HCT116 (cell line): ENCODE results near the gene TSPEAR. TPM values are rescaled to one million over a fixed set of nuclear protein-coding genes. Genes with fewer than 3 reads are reported as not detected.

Experiments
- ATAC-seq: fragments of 200-7000 bp; cut with Tn5 transposase; 2 replicates; pipeline ENCODE4 v1.9.1; 2020; ENCODE audit warnings: mild to moderate bottlenecking, moderate library complexity
- BruUV-seq: library from RNA; stranded (reverse); fragments of 400-500 nt; replicated peaks from 2 replicates; lab custom pipeline; 2021; lab: Mats Ljungman, UMichigan
- CTCF ChIA-PET: fragments of 300-600 bp; sonication (Branson Sonifier 250); formaldehyde crosslinking; loops from one replicate; lab custom pipeline; 2021; ENCODE audit warnings: antibody characterized with exemption; lab: Charles Lee
- POLR2A ChIA-PET: fragments of 300-600, 350-600 bp; sonication (Branson Sonifier 250); formaldehyde crosslinking; loops from one replicate; lab custom pipeline; 2021; ENCODE audit warnings: antibody characterized with exemption; lab: Charles Lee
- RAD21 ChIA-PET, 2 experiments: fragments of 300-600 bp; sonication (Branson Sonifier 250); formaldehyde crosslinking; loops; one replicate each; lab custom pipeline; 2023; ENCODE audit warnings: low total read pairs in 2 of 2; ENCODE audit not compliant: uncharacterized antibody in 2 of 2, unreplicated experiment in 2 of 2, low non-redundant PET in 1 of 2; lab: Charles Lee
- DNase-seq: peaks from one replicate; pipeline ENCODE4 v3.0.0-alpha.2; 2010; ENCODE audit warnings: low read depth, low spot score
- H2AFZ ChIP-seq: fragments of 200-600 bp; shearing (Covaris generic), sonication (generic); 2 replicates; pipeline ENCODE4 v1.6.1; 2017; ENCODE audit warnings: low read depth, mixed run types, mixed read lengths, antibody characterized with exemption, low read length; ENCODE audit not compliant: poor library complexity, severe bottlenecking
- H3K27ac ChIP-seq: 2 replicates; pipeline ENCODE4 v1.5.1; 2012; ENCODE audit warnings: low read depth, low read length
- H3K27me3 ChIP-seq: fragments of 200-600 bp; sonication (generic); 2 replicates; pipeline ENCODE4 v1.6.1; 2016; ENCODE audit warnings: mixed run types, low read length, mixed read lengths; ENCODE audit not compliant: insufficient read depth
- H3K36me3 ChIP-seq, 2 experiments: fragments of 200-500 bp in 1 of 2; fragments of 200-600 bp in 1 of 2; sonication (Bioruptor generic) in 1 of 2; sonication (generic) in 1 of 2; 2 replicates each; pipeline versions ENCODE4 v1.5.1 to v1.6.1; 2014 to 2016; ENCODE audit warnings: low read length in 2 of 2, inconsistent platforms in 1 of 2, mixed read lengths in 1 of 2, mixed run types in 1 of 2; ENCODE audit not compliant: insufficient read depth in 2 of 2, control insufficient read depth in 1 of 2
- H3K4me1 ChIP-seq, 2 experiments: fragments of 200-600 bp in 1 of 2; sonication (generic) in 1 of 2; 2 replicates each; pipeline versions ENCODE4 v1.5.1 to v1.6.1; 2012 to 2017; ENCODE audit warnings: low read length in 2 of 2, inconsistent platforms in 1 of 2, mild to moderate bottlenecking in 1 of 2, mixed read lengths in 1 of 2, mixed run types in 1 of 2, moderate library complexity in 1 of 2; ENCODE audit not compliant: insufficient read depth in 2 of 2, control insufficient read depth in 1 of 2
- H3K4me2 ChIP-seq: fragments of 200-600 bp; sonication (generic); 2 replicates; pipeline ENCODE4 v1.6.1; 2017; ENCODE audit warnings: mixed run types, low read length, mixed read lengths
- H3K4me3 ChIP-seq, 2 experiments: fragments of 200-600 bp in 1 of 2; sonication (generic) in 1 of 2; replicated peaks in 1 of 2; 2 replicates each; pipeline ENCODE4 v1.5.1; 2011 to 2016; ENCODE audit warnings: low read length in 2 of 2, control low read depth in 1 of 2, low read depth in 1 of 2, mild to moderate bottlenecking in 1 of 2, mixed read lengths in 1 of 2, mixed run types in 1 of 2
- H3K79me2 ChIP-seq: fragments of 200-600 bp; sonication (generic); 2 replicates; pipeline ENCODE4 v1.6.1; 2017; ENCODE audit warnings: mild to moderate bottlenecking, mixed run types, low read length, moderate library complexity, mixed read lengths; ENCODE audit not compliant: insufficient read depth
- H3K9ac ChIP-seq: fragments of 200-600 bp; sonication (generic); 2 replicates; pipeline ENCODE4 v1.6.1; 2016; ENCODE audit warnings: low read length, mixed read lengths
- H3K9me2 ChIP-seq: fragments of 200-600 bp; sonication (generic), shearing (Covaris generic); 2 replicates; pipeline ENCODE4 v1.6.1; 2017; ENCODE audit warnings: mixed run types, mild to moderate bottlenecking, moderate library complexity; ENCODE audit not compliant: insufficient read depth
- H3K9me3 ChIP-seq, 2 experiments: fragments of 200-500 bp in 1 of 2; fragments of 200-600 bp in 1 of 2; sonication (Bioruptor generic) in 1 of 2; sonication (generic) in 1 of 2; 2 replicates each; pipeline ENCODE4 v1.6.1; 2014 to 2017; ENCODE audit warnings: low read length in 2 of 2, mixed read lengths in 2 of 2, inconsistent platforms in 1 of 2, low read depth in 1 of 2, mild to moderate bottlenecking in 1 of 2, mixed run types in 1 of 2, moderate library complexity in 1 of 2; ENCODE audit not compliant: control insufficient read depth in 1 of 2, insufficient read depth in 1 of 2
- H4K20me1 ChIP-seq: fragments of 200-600 bp; sonication (generic), shearing (Covaris generic); 2 replicates; pipeline ENCODE4 v1.6.1; 2017; ENCODE audit warnings: mixed run types, mild to moderate bottlenecking, moderate library complexity; ENCODE audit not compliant: insufficient read depth
- CBX3 ChIP-seq: IDR thresholded peaks from 2 replicates; pipeline ENCODE4 v1.6.1; 2012; ENCODE audit warnings: low read depth
- EGR1 ChIP-seq: IDR thresholded peaks from 2 replicates; pipeline ENCODE4 v1.6.1; 2012; ENCODE audit warnings: low read depth
- ELF1 ChIP-seq: IDR thresholded peaks from 2 replicates; pipeline ENCODE4 v1.6.1; 2012; ENCODE audit warnings: low read depth, borderline replicate concordance
- EZH2 ChIP-seq: fragments of 200-600 bp; sonication (generic); IDR thresholded peaks from 2 replicates; pipeline ENCODE4 v1.6.1; 2017; ENCODE audit warnings: antibody characterized with exemption, mixed run types
- EZH2phosphoT487 ChIP-seq: fragments of 200-600 bp; IDR thresholded peaks from 2 replicates; pipeline ENCODE4 v1.6.1; 2018; ENCODE audit warnings: antibody characterized with exemption, borderline replicate concordance
- FOSL1 ChIP-seq: IDR thresholded peaks from 2 replicates; pipeline ENCODE4 v1.6.1; 2012; ENCODE audit warnings: low read depth
- JUND ChIP-seq: IDR thresholded peaks from 2 replicates; pipeline ENCODE4 v1.6.1; 2012
- MAX ChIP-seq: IDR thresholded peaks from 2 replicates; pipeline ENCODE4 v1.6.1; 2012
- POLR2A ChIP-seq: IDR thresholded peaks from 2 replicates; pipeline ENCODE4 v1.7.0; 2011; ENCODE audit warnings: borderline replicate concordance; ENCODE audit not compliant: insufficient read depth, insufficient read length; ENCODE audit errors: extremely low read depth
- POLR2AphosphoS5 ChIP-seq: IDR thresholded peaks from 2 replicates; pipeline ENCODE4 v1.6.1; 2011; ENCODE audit warnings: mild to moderate bottlenecking, low read depth, low read length, moderate library complexity
- SIN3A ChIP-seq: IDR thresholded peaks from 2 replicates; pipeline ENCODE4 v1.6.1; 2012; ENCODE audit warnings: low read depth
- SRF ChIP-seq: IDR thresholded peaks from 2 replicates; pipeline ENCODE4 v1.6.1; 2012; ENCODE audit warnings: low read depth
- TCF7L2 ChIP-seq: IDR thresholded peaks from 2 replicates; pipeline ENCODE4 v1.7.0; 2011; ENCODE audit warnings: borderline replicate concordance, inconsistent platforms; ENCODE audit not compliant: insufficient read depth, insufficient read length; ENCODE audit errors: extremely low read depth
- YY1 ChIP-seq: IDR thresholded peaks from 2 replicates; pipeline ENCODE4 v1.6.1; 2011; ENCODE audit warnings: low read length, low read depth, moderate library complexity, mild to moderate bottlenecking; ENCODE audit not compliant: insufficient replicate concordance; ENCODE audit errors: extremely low read depth
- ZBTB33 ChIP-seq: IDR thresholded peaks from 2 replicates; pipeline ENCODE4 v1.6.1; 2011; ENCODE audit warnings: mild to moderate bottlenecking, low read length, moderate library complexity; ENCODE audit not compliant: insufficient replicate concordance; ENCODE audit errors: extremely low read depth
- ZFX ChIP-seq: fragments of 450-650 bp; IDR thresholded peaks from 2 replicates; pipeline ENCODE4 v1.6.1; 2017
- ZNF274 ChIP-seq: fragments of 200-500 bp; sonication (Bioruptor generic); IDR thresholded peaks from 2 replicates; pipeline ENCODE4 v1.6.1; 2014; ENCODE audit warnings: mild to moderate bottlenecking, low read depth, low read length, inconsistent platforms
- intact Hi-C: fragments of 100-400 bp; cut with micrococcal nuclease; formaldehyde crosslinking; loops from 2 replicates; pipeline ENCODE4 v1.10.0; 2022
- total RNA-seq: library from RNA; stranded (reverse); gene quantifications from one replicate; pipeline ENCODE4 v1.2.1, GENCODE V29; 2021; ENCODE audit not compliant: unreplicated experiment

Gene TSPEAR
- total RNA-seq, 1 experiment from 2014 or later: not detected

GRCh38 chr21:44552136-44552535 lies 159.2 kb downstream of the TSPEAR start:
- no peak for ATAC-seq
- POLR2A ChIA-PET: interaction anchor here (0.6 kb wide), 1 partner anchor 232 kb away, joined by 4 read pairs; no protein-coding TSS in a partner anchor
- H3K4me3 ChIP-seq: no peak overlapping the region
- H3K27me3 ChIP-seq: no peaks in the 10 kb centered on the region
- no peak overlapping the region for H3K9ac ChIP-seq
- H3K36me3 ChIP-seq: no peaks in the 10 kb centered on the region
- no peaks in the 10 kb centered on the region for H3K79me2 ChIP-seq
- RAD21 ChIA-PET: no interaction called here
- no peaks in the 10 kb centered on the region for H4K20me1 ChIP-seq
- DNase-seq: no peak
- no peak overlapping the region for H2AFZ ChIP-seq
- no peaks in the 10 kb centered on the region for H3K9me2 ChIP-seq
- intact Hi-C loops: no loop called here
- CTCF ChIA-PET: no interaction called here
- no TSS peak for BruUV-seq
- no peak for TF ChIP-seq ZBTB33
- TF ChIP-seq YY1: no peak
- no peak for TF ChIP-seq SIN3A
- no peak for TF ChIP-seq POLR2AphosphoS5
- TF ChIP-seq CBX3: no peak
- no peak for TF ChIP-seq FOSL1
- H3K4me2 ChIP-seq: no peak overlapping the region
- no peaks in the 10 kb centered on the region for H3K4me1 ChIP-seq
- H3K27ac ChIP-seq: no peak overlapping the region
- no peaks in the 10 kb centered on the region for H3K9me3 ChIP-seq

GRCh38 chr21:44551340-44551961 lies 159.9 kb downstream of the TSPEAR start, which contains the start of gene KRTAP10-2:
KRTAP10-2 (minus strand) TSS chr21:44551505; CDS start chr21:44551458, 47 bp downstream.
- Histone ChIP-seq H3K9ac (no peak within 1 kb of the TSS), H3K27me3 (no peaks in the 10 kb centered on the region), H3K4me1 (no peaks in the 10 kb centered on the region), H4K20me1 (no peaks in the 10 kb centered on the region), H3K4me3 (no peak within 1 kb of the TSS), H3K79me2 (no peaks in the 10 kb centered on the region), H3K9me3 (peaks cover 0 to 5% of the 10 kb centered on the region in 2 experiments; a peak in 2 of 4 replicates), H2AFZ (no peak within 1 kb of the TSS), H3K36me3 (no peaks in the 10 kb centered on the region), H3K9me2 (no peaks in the 10 kb centered on the region), H3K27ac (no peak within 1 kb of the TSS), H3K4me2 (no peak within 1 kb of the TSS)
- BruUV-seq: no TSS peak
- ATAC-seq (peak; percentile 38; the same call in 1 of the 2 replicates), DNase-seq (no peak)
- CTCF ChIA-PET: no interaction called here
- POLR2A ChIA-PET: no interaction called here
- RAD21 ChIA-PET: no interaction called here
- intact Hi-C loops: no loop called here
- TF ChIP-seq POLR2A (no peak), JUND (no peak), FOSL1 (no peak), EZH2phosphoT487 (no peak), ELF1 (no peak), ZBTB33 (no peak), TCF7L2 (no peak), ZNF274 (no peak), SIN3A (no peak), MAX (no peak), EZH2 (no peak), ZFX (no peak), YY1 (no peak), SRF (no peak), CBX3 (no peak), EGR1 (no peak)
